ENCODE data around the gene SELENOT.

SELENOT gene

GRCh38 chr3:150639262-150639661, 36.1 kb downstream of the SELENOT start:
- no peak for TF ChIP-seq TAF1 (IDR thresholded peaks at IDR 0.05; ENCODE audit: borderline replicate concordance, insufficient read depth, low read length)
- TF ChIP-seq SIN3A (IDR thresholded peaks at IDR 0.05; ENCODE audit: borderline replicate concordance, insufficient read depth, low read length): no peak
- no peak for TF ChIP-seq REST (IDR thresholded peaks at IDR 0.05; ENCODE audit: insufficient read depth in 1 of 2, low read depth in 2 of 2, low read length in 2 of 2)
- TF ChIP-seq FOXP2 (optimal IDR thresholded peaks at IDR 0.05; ENCODE audit: borderline replicate concordance, extremely low read depth, extremely low read length, insufficient read depth): no peak
- no peak for TF ChIP-seq POLR2AphosphoS5 (IDR thresholded peaks at IDR 0.05; ENCODE audit: low read depth, low read length)

GRCh38 chr3:150640256-150640655, 37.1 kb downstream of the SELENOT start:
- TF ChIP-seq REST (IDR thresholded peaks at IDR 0.05; ENCODE audit: insufficient read depth in 1 of 2, low read depth in 2 of 2, low read length in 2 of 2) (no peak), FOXP2 (optimal IDR thresholded peaks at IDR 0.05; ENCODE audit: borderline replicate concordance, extremely low read depth, extremely low read length, insufficient read depth) (no peak), SIN3A (IDR thresholded peaks at IDR 0.05; ENCODE audit: borderline replicate concordance, insufficient read depth, low read length) (no peak), TAF1 (IDR thresholded peaks at IDR 0.05; ENCODE audit: borderline replicate concordance, insufficient read depth, low read length) (no peak), POLR2AphosphoS5 (IDR thresholded peaks at IDR 0.05; ENCODE audit: low read depth, low read length) (no peak)

GRCh38 chr3:150653110-150653561, 50.0 kb downstream of the SELENOT start:
- TF ChIP-seq POLR2AphosphoS5 (IDR thresholded peaks at IDR 0.05; ENCODE audit: low read depth, low read length): no peak
- TF ChIP-seq TAF1 (IDR thresholded peaks at IDR 0.05; ENCODE audit: borderline replicate concordance, insufficient read depth, low read length): no peak
- TF ChIP-seq REST (IDR thresholded peaks at IDR 0.05; ENCODE audit: insufficient read depth in 1 of 2, low read depth in 2 of 2, low read length in 2 of 2): no peak
- TF ChIP-seq FOXP2 (optimal IDR thresholded peaks at IDR 0.05; ENCODE audit: borderline replicate concordance, extremely low read depth, extremely low read length, insufficient read depth): no peak
- no peak for TF ChIP-seq SIN3A (IDR thresholded peaks at IDR 0.05; ENCODE audit: borderline replicate concordance, insufficient read depth, low read length)

- no peak for TF ChIP-seq REST (IDR thresholded peaks at IDR 0.05; ENCODE audit: insufficient read depth in 1 of 2, low read depth in 2 of 2, low read length in 2 of 2)
- TF ChIP-seq TAF1 (IDR thresholded peaks at IDR 0.05; ENCODE audit: borderline replicate concordance, insufficient read depth, low read length): no peak
- no peak for TF ChIP-seq POLR2AphosphoS5 (IDR thresholded peaks at IDR 0.05; ENCODE audit: low read depth, low read length)
- TF ChIP-seq SIN3A (IDR thresholded peaks at IDR 0.05; ENCODE audit: borderline replicate concordance, insufficient read depth, low read length): no peak
- TF ChIP-seq FOXP2 (optimal IDR thresholded peaks at IDR 0.05; ENCODE audit: borderline replicate concordance, extremely low read depth, extremely low read length, insufficient read depth): no peak
Measured at GRCh38 chr3:150656316-150656715, 53.2 kb downstream of the SELENOT start.

Measured in PFSK-1 (cell line).